Measurements from ENCODE around the gene MYO1E.

- TF ChIP-seq CTCF (IDR thresholded peaks at IDR 0.05) (no peak), POLR2A (IDR thresholded peaks at IDR 0.05) (no peak)
Measured at GRCh38 chr15:59111251-59111650, 261.4 kb downstream of the MYO1E start.
